ENCODE results near the gene MTRF1.

- TF ChIP-seq POLR2AphosphoS5 (IDR thresholded peaks at IDR 0.05; ENCODE audit: borderline replicate concordance, low read depth, low read length) (no peak), EZH2 (IDR thresholded peaks at IDR 0.05) (no peak), FOXP2 (optimal IDR thresholded peaks at IDR 0.05; ENCODE audit: control extremely low read depth, extremely low read length, insufficient read depth) (no peak)
Observed at GRCh38 chr13:41313117-41313516, 49.7 kb upstream of the MTRF1 start.
